H54 (cell line): Measurements from ENCODE around the gene SLC11A2.

Experiments
- DNase-seq: peaks from one replicate; pipeline ENCODE4 v3.0.0; 2011; ENCODE audit warnings: low spot score, mixed read lengths; ENCODE audit not compliant: insufficient read length
- FAIRE-seq: peaks from 3 replicates; lab custom pipeline; 2011; peaks lifted over from hg19 to GRCh38; lab: Jason Lieb, UNC
- POLR2A ChIP-seq: IDR thresholded peaks from 2 replicates; pipeline ENCODE4 v1.6.1; 2011; ENCODE audit warnings: low read depth, mild to moderate bottlenecking, low read length

SLC11A2 gene

DNA sequence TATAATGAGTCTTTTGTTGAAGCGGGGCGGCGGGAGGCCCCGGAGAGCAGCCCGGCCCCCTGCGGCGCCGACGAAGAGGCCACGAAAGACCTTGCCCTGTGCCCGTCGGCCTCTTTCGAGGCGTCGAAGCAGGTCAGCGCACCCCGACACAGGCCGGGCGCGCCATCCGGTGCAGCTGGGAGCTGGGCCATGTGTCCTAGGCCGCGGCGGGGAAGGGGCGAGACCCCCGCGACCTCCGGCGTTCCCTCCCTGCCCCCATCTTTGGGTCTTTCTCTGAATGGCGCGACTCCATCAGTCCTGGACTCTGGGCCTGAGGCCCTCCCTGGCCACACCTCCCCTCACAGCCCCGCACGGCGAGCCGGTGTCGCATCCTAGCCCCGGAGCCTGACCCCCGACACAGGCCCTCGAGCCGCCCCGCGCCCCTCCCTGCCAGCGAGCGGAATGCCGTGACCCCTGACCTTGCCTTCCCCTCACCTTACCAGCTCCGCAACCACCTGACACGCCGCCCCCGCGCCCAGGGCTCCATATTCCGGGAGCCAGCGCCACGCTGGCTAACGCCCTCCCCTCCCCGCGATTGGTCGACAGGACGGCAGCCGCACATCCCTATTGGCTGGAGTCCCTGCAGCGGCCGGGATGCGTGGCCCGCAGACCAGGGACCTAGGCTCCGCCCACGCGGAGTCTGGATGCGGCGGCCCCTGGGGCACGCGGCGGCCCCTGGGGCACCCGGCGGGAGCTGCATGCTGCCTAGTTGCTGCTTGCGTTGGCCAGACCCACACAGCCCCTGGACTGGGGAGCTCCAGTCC, at the start of gene SLC11A2:
Gene SLC11A2, minus strand, starts transcription at position 549 of the 803 bp plus-strand sequence. CDS start 15,656 bp downstream, outside the sequence.
- peak; percentile 94 for DNase-seq
- FAIRE-seq, result peak; percentile 80
- peak; percentile 59 for TF ChIP-seq POLR2A

DNA sequence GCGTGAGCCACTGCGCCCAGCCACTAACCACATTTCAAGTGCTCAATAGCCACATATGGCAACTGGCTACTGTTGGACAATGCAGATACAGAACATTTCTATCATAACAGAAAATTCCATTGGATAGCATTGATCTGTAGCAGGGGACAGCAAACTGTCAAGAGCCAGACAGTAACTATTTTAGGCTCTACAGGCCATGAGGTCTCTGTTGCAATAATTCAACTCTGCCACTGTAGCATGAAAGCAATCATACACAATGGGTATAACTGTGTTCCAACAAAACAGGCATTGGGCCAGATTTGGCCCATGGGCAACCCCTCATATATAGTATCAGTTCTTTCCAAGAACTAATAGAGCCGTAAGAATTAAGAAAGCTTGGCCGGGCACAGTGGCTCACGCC, 49.2 kb upstream of the SLC11A2 start:
- TF ChIP-seq POLR2A, result no peak
- FAIRE-seq (no peak), DNase-seq (no peak)

DNA sequence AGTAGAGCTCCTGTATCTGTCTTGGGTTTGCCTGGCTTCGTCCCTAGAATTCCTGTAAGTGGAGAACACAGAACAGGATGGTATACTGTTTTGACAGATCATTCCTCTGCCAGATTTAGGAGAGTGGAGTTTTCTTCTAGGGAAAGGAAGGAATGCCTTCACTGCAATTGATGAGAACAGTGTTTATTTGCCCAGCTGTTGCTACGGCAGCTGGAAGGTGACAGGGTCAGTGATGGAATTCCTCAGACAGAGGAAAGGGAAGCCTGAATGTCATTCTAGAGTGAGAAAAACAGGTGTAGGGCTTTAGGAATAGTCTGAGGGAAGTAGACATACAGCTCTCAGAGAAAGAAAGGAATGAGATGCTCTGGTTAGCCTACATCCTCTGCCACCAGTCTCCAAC, 45.5 kb upstream of the SLC11A2 start:
- TF ChIP-seq POLR2A, result no peak
- no peak for FAIRE-seq
- DNase-seq, result no peak

GRCh38 chr12:51070004-51070403, 43.8 kb upstream of the SLC11A2 start:
- no peak for TF ChIP-seq POLR2A
- FAIRE-seq, result no peak

GRCh38 chr12:51067771-51068170, 41.6 kb upstream of the SLC11A2 start:
- DNase-seq (no peak), FAIRE-seq (no peak)
- no peak for TF ChIP-seq POLR2A

More at GRCh38 chr12:51070004-51070403, 43.8 kb upstream of the SLC11A2 start:
- DNase-seq, result no peak

- no peak for TF ChIP-seq POLR2A
- FAIRE-seq (no peak), DNase-seq (no peak)
Measured at GRCh38 chr12:51067229-51067628, 41.0 kb upstream of the SLC11A2 start.

GRCh38 chr12:51065530-51065929, 39.3 kb upstream of the SLC11A2 start:
- TF ChIP-seq POLR2A, result no peak
- DNase-seq (no peak), FAIRE-seq (no peak)

- DNase-seq, result no peak
- TF ChIP-seq POLR2A, result no peak
- FAIRE-seq, result no peak
Measured at GRCh38 chr12:51062631-51063397, 36.6 kb upstream of the SLC11A2 start.

DNA sequence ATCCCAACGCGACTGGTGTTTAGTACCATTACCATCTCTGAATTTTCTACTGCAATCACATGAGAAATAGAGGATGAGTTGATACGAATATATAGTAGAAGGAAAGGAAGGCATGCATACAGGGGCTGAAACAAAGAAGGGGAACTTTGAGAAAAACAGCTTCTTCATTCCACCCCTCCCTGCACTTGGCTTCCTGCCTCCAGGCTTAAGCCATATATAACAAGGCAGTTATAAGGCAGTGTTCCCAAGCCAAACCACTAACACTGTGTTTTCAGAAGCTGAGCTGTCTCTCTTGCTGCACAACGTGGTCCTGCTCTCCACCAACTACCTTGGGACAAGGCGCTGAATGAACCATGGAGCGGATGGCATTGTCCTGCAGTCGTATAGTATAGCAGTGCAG, 32.9 kb upstream of the SLC11A2 start:
- DNase-seq (no peak), FAIRE-seq (no peak)
- no peak for TF ChIP-seq POLR2A

DNA sequence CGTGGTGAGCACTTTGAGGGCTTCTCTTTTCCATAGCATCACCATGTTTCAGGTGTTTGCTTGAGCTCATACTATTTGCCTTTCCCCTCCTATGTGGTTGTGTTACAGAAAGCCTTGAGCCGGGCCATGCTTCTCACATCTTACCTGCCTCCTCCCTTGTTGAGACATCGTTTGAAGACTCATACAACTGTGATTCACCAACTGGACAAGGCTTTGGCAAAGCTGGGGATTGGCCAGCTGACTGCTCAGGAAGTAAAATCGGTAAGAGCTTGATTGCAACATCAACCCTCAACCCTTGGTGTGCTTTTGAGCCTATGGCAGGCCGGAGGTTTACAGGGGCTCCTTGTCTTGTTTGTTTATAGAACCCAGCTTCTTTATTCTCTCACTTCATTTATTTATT, 30.1 kb upstream of the SLC11A2 start:
- DNase-seq, result peak; percentile 64
- peak; percentile 81 for FAIRE-seq

GRCh38 chr12:51055060-51055459, 28.9 kb upstream of the SLC11A2 start:
- no peak for TF ChIP-seq POLR2A
- no peak for FAIRE-seq
- no peak for DNase-seq

More for the DNA sequence above, 30.1 kb upstream of the SLC11A2 start:
- TF ChIP-seq POLR2A, result no peak

DNA sequence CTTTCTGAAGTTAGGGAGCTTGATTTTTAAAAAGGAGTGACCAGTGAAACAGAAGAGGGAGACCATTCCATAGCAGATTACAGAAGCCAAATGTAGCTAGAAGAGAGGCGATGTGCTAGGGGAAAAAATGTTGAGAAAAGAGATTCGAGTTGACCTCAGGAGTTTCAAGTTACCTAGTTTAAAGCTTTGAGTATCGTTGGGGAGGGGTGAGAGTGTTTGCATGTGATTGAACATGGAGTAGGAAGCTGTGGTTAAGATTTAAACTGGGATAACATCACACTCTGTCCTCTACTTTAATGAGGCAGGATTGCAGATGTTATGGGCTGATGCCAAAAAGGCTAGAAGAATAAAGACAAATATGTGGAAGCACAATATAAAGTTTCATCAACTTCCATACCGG, 25.6 kb upstream of the SLC11A2 start:
- no peak for DNase-seq
- FAIRE-seq, result no peak
- no peak for TF ChIP-seq POLR2A

- DNase-seq (no peak), FAIRE-seq (no peak)
- no peak for TF ChIP-seq POLR2A
Measured at GRCh38 chr12:51049525-51049924, 23.3 kb upstream of the SLC11A2 start.

DNA sequence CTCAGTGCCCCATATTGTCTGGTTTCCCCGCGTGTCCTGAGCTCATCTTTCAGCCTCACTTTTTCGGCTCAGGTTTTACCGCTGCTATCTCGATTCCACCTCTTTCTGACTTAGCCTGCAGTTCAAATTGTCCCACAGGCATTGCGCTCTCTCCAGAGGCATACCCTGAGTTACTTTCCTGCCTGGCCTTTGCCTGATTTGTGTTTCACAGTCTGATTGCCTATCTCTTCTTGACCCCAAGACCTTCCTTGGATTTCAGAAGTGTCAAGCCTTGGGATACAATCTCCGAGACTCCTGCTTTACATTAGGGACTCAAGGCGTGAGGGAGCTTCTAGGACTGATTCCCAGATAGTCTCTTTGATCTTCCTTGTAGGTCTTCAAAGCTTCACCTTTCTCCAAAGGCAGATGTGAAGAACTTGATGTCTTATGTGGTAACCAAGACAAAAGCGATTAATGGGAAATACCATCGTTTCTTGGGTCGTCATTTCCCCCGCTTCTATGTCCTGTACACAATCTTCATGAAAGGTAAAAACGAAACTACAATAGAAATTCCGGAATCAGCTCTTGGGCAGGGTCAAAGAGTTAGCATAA, 22.6 kb upstream of the SLC11A2 start:
- no peak for DNase-seq
- FAIRE-seq, result no peak

More for the DNA sequence above, 22.6 kb upstream of the SLC11A2 start:
- no peak for TF ChIP-seq POLR2A
